ENCODE results near the gene PPARA.

GRCh38 chr22:46123694-46124382, 26.5 kb upstream of the PPARA start:
- TF ChIP-seq POLR2AphosphoS5 (IDR thresholded peaks at IDR 0.05; ENCODE audit: low read depth, low read length), result no peak
- no peak for TF ChIP-seq TAF1 (IDR thresholded peaks at IDR 0.05; ENCODE audit: borderline replicate concordance, low read depth, low read length)
- TF ChIP-seq POLR2A (IDR thresholded peaks at IDR 0.05; ENCODE audit: low read depth, low read length), result no peak

All from GM12892 (cell line).